ENCODE measurements around the gene KAT6B.
"Not testable (repeated sequence)": the region's sequence is repeated elsewhere in the genome, so short reads cannot be mapped to it uniquely, and the experiment has no call there.

The KAT6B gene

GRCh38 chr10:74826142-74827044 lies at the start of gene KAT6B:
KAT6B (plus strand) TSS chr10:74826600; CDS start chr10:74842858, 16,258 bp downstream.
- DNase-seq (ENCODE audit: low spot score), result peak; percentile 97

GRCh38 chr10:74778436-74779094 lies 47.8 kb upstream of the KAT6B start:
- DNase-seq (ENCODE audit: low spot score), result no peak

GRCh38 chr10:74781870-74782269 lies 44.5 kb upstream of the KAT6B start:
- not testable (repeated sequence) for DNase-seq (ENCODE audit: low spot score)

- DNase-seq (ENCODE audit: low spot score), result no peak
These were observed 41.9 kb upstream of the KAT6B start for GRCh38 chr10:74784462-74784861.

- DNase-seq (ENCODE audit: low spot score), result no peak
These were observed 40.3 kb upstream of the KAT6B start for GRCh38 chr10:74786126-74786525.

GRCh38 chr10:74787457-74787856 lies 38.9 kb upstream of the KAT6B start:
- DNase-seq (ENCODE audit: low spot score), result no peak

GRCh38 chr10:74791979-74792378 lies 34.4 kb upstream of the KAT6B start:
- not testable (repeated sequence) for DNase-seq (ENCODE audit: low spot score)

GRCh38 chr10:74792726-74793125 lies 33.7 kb upstream of the KAT6B start:
- DNase-seq (ENCODE audit: low spot score), result no peak

GRCh38 chr10:74793240-74793639 lies 33.2 kb upstream of the KAT6B start:
- DNase-seq (ENCODE audit: low spot score), result not testable (repeated sequence)

GRCh38 chr10:74794531-74794930 lies 31.9 kb upstream of the KAT6B start:
- DNase-seq (ENCODE audit: low spot score), result no peak

GRCh38 chr10:74797550-74797949 lies 28.9 kb upstream of the KAT6B start:
- no peak for DNase-seq (ENCODE audit: low spot score)

- peak; percentile 7 for DNase-seq (ENCODE audit: low spot score)
These were observed 26.6 kb upstream of the KAT6B start for GRCh38 chr10:74799721-74800221.

- DNase-seq (ENCODE audit: low spot score), result no peak
These were observed 25.0 kb upstream of the KAT6B start for GRCh38 chr10:74801447-74801846.

GRCh38 chr10:74808501-74808900 lies 17.9 kb upstream of the KAT6B start:
- DNase-seq (ENCODE audit: low spot score), result no peak

GRCh38 chr10:74810087-74810486 lies 16.3 kb upstream of the KAT6B start:
- DNase-seq (ENCODE audit: low spot score), result no peak

GRCh38 chr10:74813381-74814259 lies 12.8 kb upstream of the KAT6B start:
- DNase-seq (ENCODE audit: low spot score), result no peak

- DNase-seq (ENCODE audit: low spot score), result no peak
These were observed 11.6 kb upstream of the KAT6B start for GRCh38 chr10:74814797-74815196.

- DNase-seq (ENCODE audit: low spot score), result no peak
These were observed 9.4 kb upstream of the KAT6B start for GRCh38 chr10:74816824-74817498.

- DNase-seq (ENCODE audit: low spot score), result no peak
These were observed 4.9 kb upstream of the KAT6B start for GRCh38 chr10:74821501-74821900.

GRCh38 chr10:74822101-74822500 lies 4.3 kb upstream of the KAT6B start:
- DNase-seq (ENCODE audit: low spot score), result no peak

GRCh38 chr10:74822521-74823089 lies 3.8 kb upstream of the KAT6B start:
- DNase-seq (ENCODE audit: low spot score), result no peak
